Activated naive CD4-positive, alpha-beta T cell treated with anti-CD3 and anti-CD28 coated beads, Interleukin-2, amount 50 U/mL, for 16 hours (primary cell): Measurements from ENCODE around the gene CEACAM19.
"Not testable (repeated sequence)": the region's sequence is repeated elsewhere in the genome, so short reads cannot be mapped to it uniquely, and the experiment has no call there.

ENCODE experiments used
- DNase-seq: peaks from one replicate; pipeline ENCODE4 v3.0.0-alpha.2; 2020

The CEACAM19 gene

GRCh38 chr19:44702551-44703176 lies 31.4 kb downstream of the CEACAM19 start:
- no peak for DNase-seq

GRCh38 chr19:44703336-44704078 lies 32.2 kb downstream of the CEACAM19 start:
- DNase-seq: no peak

GRCh38 chr19:44704982-44705381 lies 33.7 kb downstream of the CEACAM19 start:
- DNase-seq: no peak

GRCh38 chr19:44705502-44706010 lies 34.3 kb downstream of the CEACAM19 start:
- no peak for DNase-seq

- no peak for DNase-seq
Observed at GRCh38 chr19:44706506-44707236, 35.4 kb downstream of the CEACAM19 start.

GRCh38 chr19:44707794-44708193 lies 36.5 kb downstream of the CEACAM19 start:
- no peak for DNase-seq

- DNase-seq: no peak
Observed at GRCh38 chr19:44708940-44709339, 37.7 kb downstream of the CEACAM19 start.

GRCh38 chr19:44709434-44710266 lies 38.4 kb downstream of the CEACAM19 start:
- not testable (repeated sequence) for DNase-seq

GRCh38 chr19:44710483-44710882 lies 39.2 kb downstream of the CEACAM19 start:
- DNase-seq: no peak

- no peak for DNase-seq
Observed at GRCh38 chr19:44712864-44713515, 41.7 kb downstream of the CEACAM19 start.

GRCh38 chr19:44714597-44715169 lies 43.4 kb downstream of the CEACAM19 start:
- no peak for DNase-seq

GRCh38 chr19:44717603-44718002 lies 46.3 kb downstream of the CEACAM19 start:
- no peak for DNase-seq

- DNase-seq: no peak
Observed at GRCh38 chr19:44718441-44719261, 47.4 kb downstream of the CEACAM19 start.

- DNase-seq: no peak
Observed at GRCh38 chr19:44719262-44719701, 48.0 kb downstream of the CEACAM19 start.

GRCh38 chr19:44720396-44720795 lies 49.1 kb downstream of the CEACAM19 start:
- not testable (repeated sequence) for DNase-seq

GRCh38 chr19:44720945-44721344 lies 49.7 kb downstream of the CEACAM19 start:
- DNase-seq: no peak

- not testable (repeated sequence) for DNase-seq
Observed at GRCh38 chr19:44721369-44721768, 50.1 kb downstream of the CEACAM19 start.

- DNase-seq: no peak
Observed at GRCh38 chr19:44722131-44723121, 51.1 kb downstream of the CEACAM19 start.

- DNase-seq: no peak
Observed at GRCh38 chr19:44723299-44723951, 52.1 kb downstream of the CEACAM19 start.
